C4-2B (cell line): ENCODE measurements around the gene IL17A.

Experiments used
- ZFX ChIP-seq: fragments of 450-650 bp; IDR thresholded peaks from 2 replicates; pipeline ENCODE4 v1.6.1; 2017
- TF ChIP-seq, protein P1 (sequence below): fragments of 450-650 bp; conservative IDR thresholded peaks from 2 replicates; pipeline ENCODE4 v1.5.1; 2017; ENCODE audit warnings: mild to moderate bottlenecking

DNA sequence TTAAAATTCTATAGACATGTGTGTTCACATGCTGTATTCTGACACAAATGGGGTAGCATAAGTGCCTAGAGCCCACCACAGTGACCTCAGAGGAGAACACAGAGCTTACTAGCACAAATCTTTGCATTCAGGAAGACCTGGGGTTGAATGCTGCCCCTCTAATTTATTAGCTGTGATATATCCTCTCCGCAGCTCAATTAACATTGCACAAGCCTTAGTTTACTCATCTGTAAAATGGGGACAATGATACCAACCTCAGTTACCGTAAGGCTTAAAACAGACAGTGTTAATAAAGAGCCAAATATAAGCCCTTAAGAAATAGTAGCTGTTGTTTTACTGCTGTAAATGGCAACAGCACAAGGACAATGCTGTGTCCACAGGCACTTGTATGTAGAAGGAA lies 36.2 kb upstream of the IL17A start:
- TF ChIP-seq, protein P1, sequence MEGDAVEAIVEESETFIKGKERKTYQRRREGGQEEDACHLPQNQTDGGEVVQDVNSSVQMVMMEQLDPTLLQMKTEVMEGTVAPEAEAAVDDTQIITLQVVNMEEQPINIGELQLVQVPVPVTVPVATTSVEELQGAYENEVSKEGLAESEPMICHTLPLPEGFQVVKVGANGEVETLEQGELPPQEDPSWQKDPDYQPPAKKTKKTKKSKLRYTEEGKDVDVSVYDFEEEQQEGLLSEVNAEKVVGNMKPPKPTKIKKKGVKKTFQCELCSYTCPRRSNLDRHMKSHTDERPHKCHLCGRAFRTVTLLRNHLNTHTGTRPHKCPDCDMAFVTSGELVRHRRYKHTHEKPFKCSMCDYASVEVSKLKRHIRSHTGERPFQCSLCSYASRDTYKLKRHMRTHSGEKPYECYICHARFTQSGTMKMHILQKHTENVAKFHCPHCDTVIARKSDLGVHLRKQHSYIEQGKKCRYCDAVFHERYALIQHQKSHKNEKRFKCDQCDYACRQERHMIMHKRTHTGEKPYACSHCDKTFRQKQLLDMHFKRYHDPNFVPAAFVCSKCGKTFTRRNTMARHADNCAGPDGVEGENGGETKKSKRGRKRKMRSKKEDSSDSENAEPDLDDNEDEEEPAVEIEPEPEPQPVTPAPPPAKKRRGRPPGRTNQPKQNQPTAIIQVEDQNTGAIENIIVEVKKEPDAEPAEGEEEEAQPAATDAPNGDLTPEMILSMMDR, result no peak
- no peak for TF ChIP-seq ZFX
